ENCODE data around the gene ZNF839. TPM values are rescaled to one million over a fixed set of nuclear protein-coding genes. Genes with fewer than 3 reads are reported as not detected.
A peak's percentile ranks its signal among the peaks of the same experiment; 100 is the strongest.
"Not testable (repeated sequence)": the region's sequence is repeated elsewhere in the genome, so short reads cannot be mapped to it uniquely, and the experiment has no call there.

The ZNF839 gene
- total and polyA plus RNA-seq, 2 of the 4 experiments (the other 2 are of a cell fraction), result 5.7 to 10.7 TPM

- POLR2A ChIA-PET (ENCODE audit: unreplicated experiment); H3K23ac ChIP-seq (ENCODE audit: low read depth, low read length); H3K27me3 ChIP-seq (ENCODE audit: control insufficient read depth, insufficient read depth, low read length); H3K9me1 ChIP-seq (ENCODE audit: insufficient read depth, low read length); in situ Hi-C loops (cut with MboI; ENCODE audit: low sequenced_read_pairs); intact Hi-C loops (cut with micrococcal nuclease); H4K8ac ChIP-seq (ENCODE audit: low read depth in 2 of 2, low read length in 2 of 2); H2AK5ac ChIP-seq (ENCODE audit: low read depth, low read length); H2BK5ac ChIP-seq (ENCODE audit: low read depth, low read length, poor library complexity, severe bottlenecking); H3K4me1 ChIP-seq (ENCODE audit: control insufficient read depth, insufficient read depth, low read length); BruUV-seq (replicated peaks); H4K20me1 ChIP-seq (ENCODE audit: insufficient read depth, low read length); H2BK15ac ChIP-seq (ENCODE audit: low read depth, low read length); H2AFZ ChIP-seq (replicated peaks; ENCODE audit: low read length, poor library complexity); H3K4me3 ChIP-seq (ENCODE audit: insufficient read depth, low read depth, low read length); H3K9me3 ChIP-seq (ENCODE audit: control insufficient read depth, insufficient read depth, low read length); H4K91ac ChIP-seq (ENCODE audit: insufficient read depth, low read depth, low read length); ATAC-seq (ENCODE audit: low read depth); H4K5ac ChIP-seq (ENCODE audit: low read depth, low read length); H2AK9ac ChIP-seq (replicated peaks; ENCODE audit: low read depth, low read length, poor library complexity); H3K14ac ChIP-seq (replicated peaks; ENCODE audit: low read depth, low read length); H3K9ac ChIP-seq (ENCODE audit: low read depth, low read length); H2BK120ac ChIP-seq (ENCODE audit: low read depth, low read length); H3K4ac ChIP-seq (ENCODE audit: low read depth, low read length); dilution Hi-C loops (cut with HindIII; ENCODE audit: low sequenced_read_pairs, unreplicated experiment); CTCF ChIA-PET; H2BK20ac ChIP-seq (ENCODE audit: low read depth, low read length); H3K56ac ChIP-seq (ENCODE audit: extremely low read depth, insufficient read depth, low read length); H3K18ac ChIP-seq (ENCODE audit: low read depth, low read length); H3K27ac ChIP-seq (ENCODE audit: insufficient read depth, low read length); H3K4me2 ChIP-seq (ENCODE audit: low read depth, low read length): not testable (repeated sequence)
- H3K79me1 ChIP-seq (ENCODE audit: low read depth in 1 of 2, low read length in 2 of 2), result peaks cover 5 to 11% of the 10 kb centered on the region in 2 experiments; a peak in 3 of 4 replicates
- H3K36me3 ChIP-seq (ENCODE audit: control insufficient read depth, insufficient read depth, low read length), result peaks cover 51% of the 10 kb centered on the region
- 100% methylated on average over 5 of the region's 9 CpGs; no CpG with 5 or more reads in 1 of the 2 experiments for WGBS, 2 experiments (ENCODE audit: extremely low coverage in 2 of 2, insufficient read length in 1 of 2)
- DNase-seq, result peak; percentile 32
Measured at GRCh38 chr14:102351593-102351992, 32.0 kb downstream of the ZNF839 start.

Data from IMR-90 (cell line).